H1 (cell line): ENCODE results near the gene CIZ1.

Source experiments
- CTCF ChIP-seq, 3 experiments: IDR thresholded peaks; 1 replicate in 2 of 3; 2 replicates in 1 of 3; pipeline versions ENCODE4 v1.5.1 to v1.6.1; 2011; ENCODE audit warnings: low read length in 3 of 3, mild to moderate bottlenecking in 3 of 3, inconsistent platforms in 2 of 3, low read depth in 1 of 3, moderate library complexity in 1 of 3; ENCODE audit not compliant: insufficient read depth in 1 of 3; ENCODE audit errors: control extremely low read depth in 1 of 3
- EGR1 ChIP-seq: IDR thresholded peaks from 2 replicates; pipeline ENCODE4 v1.6.1; 2011; ENCODE audit warnings: low read depth, low read length, borderline replicate concordance
- MAFK ChIP-seq: IDR thresholded peaks from 2 replicates; pipeline ENCODE4 v1.6.1; 2012; ENCODE audit warnings: low read depth, mild to moderate bottlenecking, improper control_type of control experiment, low read length

- no peak for TF ChIP-seq EGR1
- no peak for TF ChIP-seq CTCF (IDR thresholded peaks at IDR 0.05; ENCODE audit: control extremely low read depth in 1 of 3, insufficient read depth in 1 of 3, low read depth in 1 of 3, low read length in 3 of 3)
- TF ChIP-seq MAFK = no peak
These were observed 27.4 kb upstream of the CIZ1 start for GRCh38 chr9:128218518-128219389.
